Naive thymus-derived CD4-positive, alpha-beta T cell (primary cell): ENCODE results near the gene MYL4. TPM values are rescaled to one million over a fixed set of nuclear protein-coding genes. Genes with fewer than 3 reads are reported as not detected.

Experiments
- ATAC-seq: fragments of 150-1000 bp; cut with Tn5 transposase; 2 replicates; pipeline ENCODE4 v1.10.0; 2021; ENCODE audit warnings: mild to moderate bottlenecking, moderate library complexity
- CTCF ChIA-PET: fragments of 350-600 bp; sonication (Branson Sonifier 250); formaldehyde crosslinking; loops from one replicate; lab custom pipeline; 2021; ENCODE audit warnings: antibody characterized with exemption; lab: Charles Lee
- POLR2A ChIA-PET: fragments of 350-600 bp; sonication (Branson Sonifier 250); formaldehyde crosslinking; loops from one replicate; lab custom pipeline; 2021; ENCODE audit warnings: antibody characterized with exemption, inconsistent platforms; lab: Charles Lee
- DNase-seq, 9 donors: peaks; one replicate each; pipeline versions ENCODE4 v3.0.0 to v3.0.0-alpha.2; 2020 to 2022; ENCODE audit warnings: mixed read lengths in 1 of 9
- H3K27ac ChIP-seq: one replicate; pipeline ENCODE4 v1.7.0; 2013; ENCODE audit warnings: mild to moderate bottlenecking, low read depth, low read length, moderate library complexity
- H3K27me3 ChIP-seq, 2 donors: one replicate each; pipeline ENCODE4 v1.7.0; 2013; ENCODE audit warnings: low read length in 2 of 2, mild to moderate bottlenecking in 2 of 2, moderate library complexity in 2 of 2; ENCODE audit not compliant: control insufficient read depth in 2 of 2, insufficient read depth in 2 of 2
- H3K36me3 ChIP-seq, 3 experiments: 1 replicate in 2 of 3; 2 replicates in 1 of 3; pipeline ENCODE4 v1.7.0; 2013; ENCODE audit warnings: low read length in 3 of 3, mild to moderate bottlenecking in 3 of 3, moderate library complexity in 1 of 3; ENCODE audit not compliant: insufficient read depth in 3 of 3, control insufficient read depth in 2 of 3
- H3K4me1 ChIP-seq, 2 donors: one replicate each; pipeline ENCODE4 v1.7.0; 2013; ENCODE audit warnings: low read length in 2 of 2, mild to moderate bottlenecking in 2 of 2, moderate library complexity in 1 of 2; ENCODE audit not compliant: control insufficient read depth in 2 of 2, insufficient read depth in 2 of 2
- H3K4me3 ChIP-seq: 2 replicates; pipeline ENCODE4 v1.7.0; 2013; ENCODE audit warnings: mild to moderate bottlenecking, low read length
- H3K9me3 ChIP-seq, 3 experiments: 1 replicate in 2 of 3; 2 replicates in 1 of 3; pipeline ENCODE4 v1.7.0; 2013; ENCODE audit warnings: low read length in 3 of 3; ENCODE audit not compliant: control insufficient read depth in 2 of 3
- H3K27ac Mint-ChIP-seq, 9 donors: one replicate each; pipeline ENCODE4 v1.8.0; 2020 to 2022; ENCODE audit warnings: mixed read lengths in 9 of 9, mild to moderate bottlenecking in 8 of 9, moderate library complexity in 5 of 9, inconsistent platforms in 2 of 9
- H3K27me3 Mint-ChIP-seq, 5 donors: one replicate each; pipeline ENCODE4 v1.8.0; 2021 to 2022; ENCODE audit warnings: mixed read lengths in 5 of 5, mild to moderate bottlenecking in 1 of 5
- H3K36me3 Mint-ChIP-seq, 5 donors: one replicate each; pipeline ENCODE4 v1.8.0; 2020 to 2022; ENCODE audit warnings: mixed read lengths in 5 of 5, mild to moderate bottlenecking in 3 of 5, inconsistent platforms in 1 of 5
- H3K4me1 Mint-ChIP-seq, 7 donors: one replicate each; pipeline ENCODE4 v1.8.0; 2020 to 2022; ENCODE audit warnings: mixed read lengths in 7 of 7, mild to moderate bottlenecking in 3 of 7, inconsistent platforms in 1 of 7
- H3K4me3 Mint-ChIP-seq, 10 donors: one replicate each; pipeline ENCODE4 v1.8.0; 2020 to 2022; ENCODE audit warnings: mild to moderate bottlenecking in 10 of 10, mixed read lengths in 10 of 10, moderate library complexity in 6 of 10, inconsistent platforms in 2 of 10
- H3K9me3 Mint-ChIP-seq, 11 donors: one replicate each; pipeline ENCODE4 v1.8.0; 2020 to 2022; ENCODE audit warnings: mixed read lengths in 11 of 11, mild to moderate bottlenecking in 4 of 11, inconsistent platforms in 1 of 11, moderate library complexity in 1 of 11
- intact Hi-C, 2 donors: fragments of 100-400 bp; cut with micrococcal nuclease; formaldehyde crosslinking; loops; one replicate each; pipeline ENCODE4 v1.15.1; 2023
- polyA plus RNA-seq, 2 donors: library from polyadenylated mRNA; unstranded; fragments of 300-500 nt; fragmentation: Illumina TruSeq; gene quantifications; one replicate each; pipeline ENCODE4 v1.2.3, GENCODE V29; 2021
- total RNA-seq, 6 experiments: library from RNA in 5 of 6; stranded (reverse) in 5 of 6; gene quantifications; 1 replicate in 5 of 6; 2 replicates in 1 of 6; pipeline ENCODE4 v1.2.3 and lab custom pipeline; 2021 to 2026

Gene MYL4
- total and polyA plus RNA-seq, 7 experiments from 2014 or later = not detected

- CTCF ChIA-PET = interaction anchor here (0.9 kb wide), 1 partner anchor 112 kb away, joined by 4 read pairs; no protein-coding TSS in a partner anchor
These were observed 3.7 kb upstream of the MYL4 start for GRCh38 chr17:47205419-47205963.

DNA sequence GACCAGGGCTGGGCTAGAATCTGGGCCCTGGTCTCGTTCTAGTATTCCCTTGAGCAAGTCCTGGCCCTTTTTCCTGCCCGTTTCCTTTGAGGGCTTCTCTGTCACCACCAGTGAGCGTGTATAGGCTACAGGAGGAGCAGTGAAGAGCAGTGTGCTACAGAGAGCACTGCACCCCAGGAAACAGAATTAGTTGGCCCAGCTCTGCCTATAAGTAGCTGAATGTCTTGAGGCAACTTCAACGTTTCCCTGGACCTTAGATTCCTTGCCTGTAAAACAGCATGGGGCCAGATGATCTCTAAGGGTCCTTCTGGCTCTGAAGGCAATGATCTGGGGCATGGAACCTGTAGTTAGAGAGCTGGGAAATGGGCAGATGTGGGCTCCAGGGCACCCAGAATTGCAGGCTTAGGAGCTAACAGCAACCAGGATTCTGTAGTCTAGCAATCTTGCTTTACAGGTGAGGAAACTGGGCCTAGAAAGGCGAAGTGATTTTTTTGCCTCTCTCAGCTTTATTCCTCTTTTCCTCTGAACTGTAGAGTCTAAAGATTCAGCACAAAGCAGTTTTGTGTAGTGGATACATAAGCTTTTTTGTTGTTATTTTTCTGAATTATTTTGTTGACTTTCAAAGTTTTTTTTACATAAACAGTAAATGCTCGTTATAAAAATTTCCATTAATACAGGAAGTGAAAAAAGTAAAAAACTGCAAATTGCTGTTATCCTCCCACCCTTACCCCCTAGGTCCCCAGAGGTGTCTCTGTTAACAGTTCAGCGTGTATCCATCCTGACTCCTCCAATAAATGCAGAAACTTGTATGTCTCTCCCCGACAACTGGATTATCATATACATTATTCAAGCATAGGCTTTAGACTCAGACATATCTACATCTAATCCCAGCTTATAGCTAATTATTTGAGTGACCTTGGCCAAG lies 1.7 kb upstream of the MYL4 start:
- peak overlapping the region in 8 of 9 donors; percentile 16 to 94 (median 92) for H3K27ac Mint-ChIP-seq
- intact Hi-C loops = no loop called here
- H3K27me3 ChIP-seq = no peaks in the 10 kb centered on the region
- H3K4me3 Mint-ChIP-seq = peak overlapping the region in 1 of 10 donors; percentile 2
- CTCF ChIA-PET = interaction anchor here (0.7 to 1.1 kb wide), 4 partner anchors 23 to 107 kb away, joined by 3 to 4 read pairs (median 4); no protein-coding TSS in a partner anchor
- H3K36me3 Mint-ChIP-seq = peaks cover 0 to 4% (median 0%) of the 10 kb centered on the region in 5 donors
- H3K4me1 Mint-ChIP-seq = peaks cover 28 to 53% (median 46%) of the 10 kb centered on the region in 7 donors
- no peaks in the 10 kb centered on the region for H3K9me3 Mint-ChIP-seq
- DNase-seq (no peak), ATAC-seq (no peak)
- H3K4me1 ChIP-seq = peaks cover 30 to 36% of the 10 kb centered on the region in 2 donors
- H3K9me3 ChIP-seq = no peaks in the 10 kb centered on the region
- POLR2A ChIA-PET = interaction anchor here (0.6 to 2.2 kb wide), 6 partner anchors 9 to 98 kb away, joined by 3 to 9 read pairs (median 4); no protein-coding TSS in a partner anchor
- H3K4me3 ChIP-seq = no peak overlapping the region
- peak overlapping the region; percentile 80 for H3K27ac ChIP-seq
- H3K27me3 Mint-ChIP-seq = peaks cover 0 to 8% (median 0%) of the 10 kb centered on the region in 5 donors
- H3K36me3 ChIP-seq = no peaks in the 10 kb centered on the region

More at GRCh38 chr17:47205419-47205963, 3.7 kb upstream of the MYL4 start:
- peaks cover 0 to 4% (median 0%) of the 10 kb centered on the region in 5 donors for H3K36me3 Mint-ChIP-seq
- DNase-seq (peak in 8 of 9 donors; percentile 53 to 74 (median 66)), ATAC-seq (peak; percentile 87)
- H3K9me3 Mint-ChIP-seq = no peaks in the 10 kb centered on the region
- H3K27ac ChIP-seq = peak overlapping the region; percentile 80
- peak overlapping the region; percentile 56 to 85 (median 79) for H3K4me3 Mint-ChIP-seq
- H3K36me3 ChIP-seq = no peaks in the 10 kb centered on the region
- intact Hi-C loops = loop anchor here (1.0 kb wide), 3 partner anchors 13 to 119 kb away; partner anchors contain the start of gene CDC27 (in 2 of the 2)
- no peaks in the 10 kb centered on the region for H3K27me3 Mint-ChIP-seq
- H3K27ac Mint-ChIP-seq = peak overlapping the region; percentile 87 to 94 (median 93)
- peak overlapping the region; percentile 30 for H3K4me3 ChIP-seq
- H3K4me1 ChIP-seq = peaks cover 30 to 36% of the 10 kb centered on the region in 2 donors
- POLR2A ChIA-PET = interaction anchor here (0.6 to 3.2 kb wide), 5 partner anchors 10 to 119 kb away, joined by 3 to 17 read pairs (median 4); partner anchors contain the start of genes CDC27 and EFCAB13
- no peaks in the 10 kb centered on the region for H3K9me3 ChIP-seq
- no peaks in the 10 kb centered on the region for H3K27me3 ChIP-seq
- peaks cover 29 to 59% (median 51%) of the 10 kb centered on the region in 7 donors for H3K4me1 Mint-ChIP-seq

GRCh38 chr17:47209499-47209898 lies 351 bp downstream of the MYL4 start:
- CTCF ChIA-PET = no interaction called here
- intact Hi-C loops = no loop called here

GRCh38 chr17:47210105-47210504 lies 957 bp downstream of the MYL4 start:
- H3K4me1 Mint-ChIP-seq = peaks cover 9 to 32% (median 26%) of the 10 kb centered on the region in 7 donors
- Histone ChIP-seq H3K4me1 (peaks cover 14 to 19% of the 10 kb centered on the region in 2 donors), H3K4me3 (no peak overlapping the region), H3K27me3 (no peaks in the 10 kb centered on the region), H3K36me3 (no peaks in the 10 kb centered on the region), H3K9me3 (no peaks in the 10 kb centered on the region), H3K27ac (no peak overlapping the region)
- ChIA-PET POLR2A (no interaction called here), CTCF (interaction anchor here (0.6 kb wide), 1 partner anchor 37 kb away, joined by 3 read pairs; no protein-coding TSS in a partner anchor)
- no peak overlapping the region for H3K27ac Mint-ChIP-seq
- H3K4me3 Mint-ChIP-seq = no peak overlapping the region
- no peak for DNase-seq
- peaks cover 0 to 28% (median 0%) of the 10 kb centered on the region in 5 donors for H3K27me3 Mint-ChIP-seq
- no peaks in the 10 kb centered on the region for H3K36me3 Mint-ChIP-seq
- no peak for ATAC-seq
- intact Hi-C loops = no loop called here
- no peaks in the 10 kb centered on the region for H3K9me3 Mint-ChIP-seq

More at GRCh38 chr17:47209499-47209898, 351 bp downstream of the MYL4 start:
- Mint-ChIP-seq H3K4me3 (no peak overlapping the region), H3K27me3 (peaks cover 0 to 24% (median 0%) of the 10 kb centered on the region in 5 donors), H3K4me1 (peaks cover 15 to 38% (median 32%) of the 10 kb centered on the region in 7 donors), H3K36me3 (no peaks in the 10 kb centered on the region), H3K9me3 (no peaks in the 10 kb centered on the region), H3K27ac (peak overlapping the region in 1 of 9 donors; percentile 73)
- Histone ChIP-seq H3K4me1 (peaks cover 20 to 25% of the 10 kb centered on the region in 2 donors), H3K27me3 (no peaks in the 10 kb centered on the region), H3K36me3 (no peaks in the 10 kb centered on the region), H3K27ac (no peak overlapping the region), H3K4me3 (no peak overlapping the region), H3K9me3 (no peaks in the 10 kb centered on the region)
- DNase-seq (no peak), ATAC-seq (no peak)
- POLR2A ChIA-PET = no interaction called here

GRCh38 chr17:47210779-47211178 lies 1.6 kb downstream of the MYL4 start:
- H3K4me3 ChIP-seq = no peak overlapping the region
- H3K4me1 ChIP-seq = peaks cover 10 to 15% of the 10 kb centered on the region in 2 donors
- Mint-ChIP-seq H3K4me3 (no peak overlapping the region), H3K27ac (peak overlapping the region in 1 of 9 donors; percentile 16), H3K9me3 (no peaks in the 10 kb centered on the region), H3K4me1 (peaks cover 3 to 25% (median 20%) of the 10 kb centered on the region in 7 donors), H3K36me3 (no peaks in the 10 kb centered on the region), H3K27me3 (peaks cover 0 to 32% (median 0%) of the 10 kb centered on the region in 5 donors)
- no peak for DNase-seq
- ChIA-PET POLR2A (no interaction called here), CTCF (interaction anchor here (0.6 kb wide), 1 partner anchor 37 kb away, joined by 3 read pairs; no protein-coding TSS in a partner anchor)
- H3K9me3 ChIP-seq = no peaks in the 10 kb centered on the region
- no peak overlapping the region for H3K27ac ChIP-seq
- no peaks in the 10 kb centered on the region for H3K27me3 ChIP-seq
- no peak for ATAC-seq
- intact Hi-C loops = no loop called here
- no peaks in the 10 kb centered on the region for H3K36me3 ChIP-seq

DNA sequence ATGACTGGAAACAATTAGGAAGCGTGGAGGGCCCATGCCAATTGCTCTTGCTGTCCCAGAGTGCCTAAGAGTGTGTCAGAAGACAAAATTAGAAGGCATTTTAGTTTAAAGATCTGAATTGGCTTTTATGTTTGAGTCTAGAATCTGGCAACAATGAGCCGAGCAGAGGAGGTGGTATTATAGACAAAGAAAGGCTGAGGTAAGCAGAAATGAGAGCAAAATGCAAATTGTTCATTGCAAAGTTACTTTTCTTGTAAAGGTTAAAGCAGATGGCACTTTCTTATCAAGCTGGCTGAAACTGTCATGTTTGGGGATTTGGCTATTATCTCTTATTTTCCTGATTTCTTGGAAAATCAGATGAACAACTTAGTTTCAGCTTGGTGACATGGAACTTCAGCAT lies 3.3 kb downstream of the MYL4 start:
- no peaks in the 10 kb centered on the region for H3K36me3 Mint-ChIP-seq
- H3K4me1 Mint-ChIP-seq = peaks cover 0 to 16% (median 14%) of the 10 kb centered on the region in 7 donors
- peaks cover 0 to 32% (median 0%) of the 10 kb centered on the region in 5 donors for H3K27me3 Mint-ChIP-seq
- H3K9me3 Mint-ChIP-seq = no peaks in the 10 kb centered on the region
- Histone ChIP-seq H3K27ac (no peak overlapping the region), H3K27me3 (no peaks in the 10 kb centered on the region), H3K9me3 (no peaks in the 10 kb centered on the region), H3K4me1 (peaks cover 6 to 9% of the 10 kb centered on the region in 2 donors), H3K36me3 (no peaks in the 10 kb centered on the region), H3K4me3 (no peak overlapping the region)
- ChIA-PET CTCF (no interaction called here), POLR2A (no interaction called here)
- DNase-seq (no peak), ATAC-seq (no peak)
- intact Hi-C loops = no loop called here
- no peak overlapping the region for H3K27ac Mint-ChIP-seq
- no peak overlapping the region for H3K4me3 Mint-ChIP-seq
